Gastroesophageal sphincter (tissue), 3 donors: ENCODE data around the gene RPL27.

Experiments used
- CTCF ChIP-seq, 4 experiments: fragments of 200-600 bp in 2 of 4; fragments of 450-650 bp in 2 of 4; sonication (generic) in 1 of 4; IDR thresholded peaks; one replicate each; pipeline ENCODE4 v1.5.1; 2017 to 2019; ENCODE audit warnings: antibody characterized with exemption in 4 of 4, mild to moderate bottlenecking in 2 of 4, moderate library complexity in 2 of 4
- EP300 ChIP-seq: sonication (generic); formaldehyde crosslinking; IDR thresholded peaks from one replicate; pipeline ENCODE4 v1.6.1; 2017; ENCODE audit warnings: antibody characterized with exemption, mild to moderate bottlenecking
- POLR2A ChIP-seq, 2 donors: fragments of 450-650 bp; IDR thresholded peaks; one replicate each; pipeline ENCODE4 v1.6.1; 2017; ENCODE audit warnings: antibody characterized with exemption in 2 of 2, mild to moderate bottlenecking in 2 of 2, moderate library complexity in 1 of 2
- POLR2AphosphoS5 ChIP-seq: sonication (generic); formaldehyde crosslinking; IDR thresholded peaks from one replicate; pipeline ENCODE4 v1.6.1; 2017; ENCODE audit warnings: antibody characterized with exemption

- no peak for TF ChIP-seq POLR2A (IDR thresholded peaks at IDR 0.05)
- TF ChIP-seq CTCF (IDR thresholded peaks at IDR 0.05) = no peak
- no peak for TF ChIP-seq EP300
- TF ChIP-seq POLR2AphosphoS5 = no peak
These were observed 27.7 kb downstream of the RPL27 start for GRCh38 chr17:43025766-43026537.
